Hepatic stellate cell (primary cell): ENCODE results near the gene ADGRE1.

Experiments used
- DNase-seq: peaks from one replicate; pipeline ENCODE4 v3.0.0; 2011; ENCODE audit warnings: low spot score

ADGRE1 gene

GRCh38 chr19:6877766-6878165 is 9.6 kb upstream of the ADGRE1 start:
- no peak for DNase-seq

DNA sequence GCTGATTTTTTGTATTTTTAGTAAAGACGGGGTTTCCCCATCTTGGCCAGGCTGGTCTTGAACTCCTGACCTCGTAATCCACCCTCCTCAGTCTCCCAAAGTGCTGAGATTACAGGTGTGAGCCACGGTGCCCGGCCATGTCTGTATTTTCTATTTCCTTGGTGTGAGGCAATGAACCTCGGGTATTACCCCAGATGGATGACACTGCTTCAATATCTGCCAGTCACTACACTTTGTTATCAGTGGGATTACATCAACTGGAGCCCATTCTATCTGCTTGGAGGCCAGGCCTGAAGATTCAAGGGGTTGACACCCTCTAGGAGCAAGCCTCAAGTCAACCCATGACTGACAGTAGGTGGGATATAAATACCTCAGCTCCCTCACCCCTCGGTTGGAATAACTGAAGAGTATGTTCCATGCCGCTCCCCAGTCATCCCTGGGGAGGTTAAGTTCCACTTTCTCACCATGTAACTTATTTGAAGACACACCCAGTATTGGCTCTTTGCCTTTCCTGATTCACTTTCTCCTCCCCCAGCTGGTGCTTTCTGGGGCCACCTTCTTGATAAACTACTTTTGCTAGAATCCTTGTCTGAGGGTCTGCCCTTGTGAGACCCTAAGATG is 992 bp upstream of the ADGRE1 start:
- no peak for DNase-seq

DNA sequence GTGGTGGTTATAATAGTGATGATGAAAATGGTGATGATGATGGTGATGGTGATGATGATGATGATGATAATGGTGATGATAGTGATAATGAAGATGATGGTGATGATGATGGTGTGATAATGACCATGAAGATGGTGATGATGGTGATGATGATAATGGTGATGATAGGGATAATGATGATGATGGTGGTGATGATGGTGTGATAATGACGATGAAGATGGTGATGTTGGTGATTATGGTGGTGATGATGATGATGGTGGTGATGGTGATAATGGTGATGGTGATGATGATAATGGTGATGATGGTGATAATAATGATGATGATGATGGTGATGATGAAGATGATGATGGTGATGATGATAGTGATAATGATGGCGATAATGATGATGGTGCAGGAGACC is 1.6 kb downstream of the ADGRE1 start:
- no peak for DNase-seq

- no peak for DNase-seq
These were observed 3.1 kb downstream of the ADGRE1 start for GRCh38 chr19:6890401-6890913.

DNA sequence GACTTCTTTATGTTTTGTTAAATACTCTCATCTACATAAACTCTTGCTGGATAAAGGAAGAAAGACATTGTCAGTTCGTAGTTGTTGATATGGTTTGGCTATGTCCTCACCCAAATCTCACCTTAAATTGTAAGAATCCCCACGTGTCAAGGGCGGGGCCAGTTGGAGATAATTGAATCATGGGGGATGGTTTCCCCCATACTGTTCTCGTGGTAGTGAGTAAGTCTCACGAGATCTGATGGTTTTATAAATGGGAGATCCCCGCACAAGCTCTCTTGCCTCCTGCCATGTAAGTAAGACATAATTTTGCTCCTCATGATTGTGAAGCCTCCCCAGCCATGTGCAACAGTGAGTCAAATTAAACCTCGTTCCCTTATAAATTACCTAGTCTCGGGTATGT is 3.6 kb downstream of the ADGRE1 start:
- DNase-seq = no peak

- no peak for DNase-seq
These were observed 4.5 kb downstream of the ADGRE1 start for GRCh38 chr19:6891761-6892385.

- no peak for DNase-seq
These were observed 6.9 kb downstream of the ADGRE1 start for GRCh38 chr19:6894313-6894712.

DNA sequence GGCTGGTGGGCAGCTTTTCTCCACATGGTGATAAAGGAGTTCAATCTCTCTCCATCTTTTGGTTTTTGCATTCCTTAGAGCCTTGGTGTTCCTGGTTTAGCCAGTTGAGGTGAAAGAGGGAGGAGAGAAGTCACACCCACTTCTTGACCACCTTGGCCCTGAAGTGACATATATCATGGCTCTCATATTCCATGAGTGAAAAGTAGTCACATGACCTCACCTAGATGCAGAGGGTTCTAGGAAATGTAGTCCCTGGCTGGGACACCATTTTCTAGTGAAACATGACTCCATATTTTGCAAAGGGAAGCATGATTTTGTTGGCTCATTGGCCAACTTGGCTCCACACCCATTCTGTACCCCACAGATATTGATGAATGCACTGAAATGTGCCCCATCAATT is 16.1 kb downstream of the ADGRE1 start:
- no peak for DNase-seq

- DNase-seq = no peak
These were observed 19.2 kb downstream of the ADGRE1 start for GRCh38 chr19:6906559-6907060.

DNA sequence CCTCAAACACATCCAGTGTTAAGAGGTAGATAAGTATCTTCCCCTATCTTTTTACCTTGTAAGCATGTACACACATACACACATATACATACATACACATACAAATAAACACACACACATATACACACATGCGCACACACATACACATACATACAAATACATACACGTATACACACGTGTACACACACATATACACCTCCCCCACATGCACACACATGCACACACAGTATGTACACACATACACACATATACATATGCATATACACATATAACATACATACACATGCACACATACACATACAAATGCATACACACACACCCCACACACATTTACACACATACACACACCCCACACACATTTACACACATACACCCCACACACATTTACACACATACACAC is 24.1 kb downstream of the ADGRE1 start:
- DNase-seq = no peak

- DNase-seq = no peak
These were observed 26.9 kb downstream of the ADGRE1 start for GRCh38 chr19:6914321-6914720.

DNA sequence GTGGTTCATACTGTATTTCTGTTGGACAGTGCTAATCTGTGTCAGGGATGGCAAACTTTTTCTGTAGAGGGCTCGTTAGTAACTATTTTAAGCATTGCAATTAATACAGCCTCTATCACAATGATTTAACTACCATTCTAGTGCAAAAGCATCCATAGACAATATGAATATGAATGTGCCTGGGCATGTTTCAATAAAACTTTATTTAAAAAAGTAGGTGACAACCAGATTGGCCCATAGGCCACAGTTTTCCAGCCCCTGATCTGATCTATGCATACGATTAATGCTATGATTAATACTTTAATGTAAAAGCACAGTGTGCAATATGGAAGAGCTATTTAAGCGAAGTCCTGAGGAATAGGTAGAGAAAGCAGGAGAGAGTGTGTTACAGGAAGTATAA is 29.6 kb downstream of the ADGRE1 start:
- DNase-seq = no peak

- no peak for DNase-seq
These were observed 38.0 kb downstream of the ADGRE1 start for GRCh38 chr19:6925386-6925785.

- DNase-seq = no peak
These were observed 38.7 kb downstream of the ADGRE1 start for GRCh38 chr19:6925801-6926751.

DNA sequence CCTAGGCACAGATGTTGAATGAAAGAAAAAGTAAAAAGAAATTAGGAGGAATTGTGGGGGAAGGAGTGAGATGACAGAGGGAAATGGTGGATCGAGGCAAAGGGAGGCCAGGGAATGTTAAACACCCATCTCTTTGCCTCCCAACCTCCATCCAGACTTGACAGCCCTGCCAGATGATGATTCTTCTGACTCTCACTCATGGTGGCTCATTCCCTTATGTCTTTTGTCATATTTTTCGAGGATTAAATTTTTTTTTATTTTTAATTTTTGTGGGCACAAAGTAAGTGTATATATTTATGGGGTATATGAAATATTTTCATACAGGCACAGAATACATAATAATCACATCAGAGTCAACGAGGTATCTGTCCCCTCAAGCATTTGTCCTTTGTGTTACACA is 42.8 kb downstream of the ADGRE1 start:
- no peak for DNase-seq

DNA sequence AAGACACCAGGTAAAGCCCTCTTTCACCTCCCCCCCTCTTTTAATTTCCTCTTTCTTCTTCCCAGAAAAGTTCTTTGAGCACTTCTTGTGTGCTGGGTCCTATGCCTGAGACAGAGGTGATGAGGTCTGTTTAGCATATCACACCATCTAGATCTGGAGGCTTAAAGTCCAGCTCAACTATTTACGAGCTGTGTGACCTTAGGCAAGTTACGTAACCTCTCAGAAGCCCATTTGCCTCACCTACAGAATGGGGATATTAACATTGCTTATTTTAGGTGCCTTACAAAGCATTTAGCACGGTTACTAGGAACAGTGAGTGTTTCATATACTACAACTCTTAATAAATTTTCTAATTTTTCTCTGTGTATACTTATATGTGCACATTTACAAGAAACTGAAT is 47.7 kb downstream of the ADGRE1 start:
- DNase-seq = no peak

GRCh38 chr19:6935618-6936017 is 48.2 kb downstream of the ADGRE1 start:
- no peak for DNase-seq

DNA sequence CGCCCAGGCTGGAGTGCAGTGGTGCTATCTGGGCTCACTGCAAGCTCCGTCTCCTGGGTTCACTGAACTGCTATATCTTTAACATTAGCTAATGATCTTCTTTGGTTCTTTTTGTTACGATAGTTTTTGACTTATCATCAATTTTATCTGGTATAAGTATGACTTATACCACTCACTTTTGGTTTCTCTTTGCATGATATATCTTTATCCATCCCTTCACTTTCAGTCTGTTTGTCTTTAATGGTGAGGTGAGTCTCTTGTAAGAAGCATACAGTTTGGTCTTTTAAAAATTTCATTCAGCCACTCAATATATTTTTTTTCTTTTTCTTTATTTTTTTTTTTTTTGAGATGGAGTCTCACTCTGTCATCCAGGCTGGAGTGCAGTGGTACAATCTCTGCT is 58.4 kb downstream of the ADGRE1 start:
- DNase-seq = no peak

DNA sequence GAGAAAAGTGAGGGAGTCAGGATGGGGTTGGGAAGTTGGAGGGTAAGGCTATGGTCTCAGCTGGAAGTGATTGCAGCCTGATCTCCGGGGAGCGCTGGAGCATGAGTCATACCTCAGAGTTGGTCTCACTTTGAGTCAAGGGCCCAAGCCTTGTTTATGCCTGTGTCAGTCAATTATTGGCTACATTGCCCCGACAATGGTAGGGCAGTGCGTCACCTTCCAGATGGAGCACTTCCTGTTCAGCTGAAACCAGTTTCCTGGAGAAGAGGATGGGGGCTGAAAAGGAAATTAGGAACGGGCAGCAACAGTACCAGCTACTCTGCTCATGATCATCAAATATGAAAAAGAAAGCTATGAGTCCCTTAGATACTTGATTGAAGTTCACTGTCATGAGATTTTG is 60.4 kb downstream of the ADGRE1 start:
- no peak for DNase-seq

DNA sequence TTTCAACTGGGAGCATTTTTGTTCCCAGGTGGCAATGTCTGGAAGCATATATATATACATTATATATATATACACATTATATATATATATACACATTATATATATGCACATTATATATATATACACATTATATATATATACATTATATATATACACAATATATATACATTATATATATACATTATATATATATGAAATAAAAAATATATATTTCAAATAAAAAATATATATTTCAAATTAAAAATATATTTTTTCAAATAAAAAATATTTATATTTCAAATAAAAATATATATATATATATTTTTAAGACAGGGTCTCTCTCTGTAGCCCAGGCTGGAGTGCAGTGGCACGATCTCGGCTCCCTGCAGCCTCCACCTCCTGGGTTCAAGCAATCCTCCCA is 61.5 kb downstream of the ADGRE1 start:
- no peak for DNase-seq

DNA sequence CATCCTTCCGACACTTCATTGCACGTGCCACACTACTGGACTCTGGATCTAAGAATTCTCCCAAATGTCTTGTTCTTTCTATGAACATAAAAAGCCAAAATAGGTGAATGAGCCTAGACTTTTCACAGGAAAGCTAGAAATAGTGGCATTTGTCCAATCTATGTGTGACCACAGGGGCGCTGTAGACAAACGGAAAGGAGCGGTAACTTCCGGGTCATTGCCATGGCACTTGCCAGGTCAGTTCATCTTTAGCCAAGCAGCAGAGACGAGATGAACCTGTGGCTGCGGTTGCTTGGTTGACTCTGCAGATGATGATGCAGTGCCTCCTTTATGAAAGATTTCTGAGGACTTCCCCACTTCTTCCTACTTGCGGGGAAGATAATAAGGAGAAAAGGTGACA is 65.6 kb downstream of the ADGRE1 start:
- DNase-seq = no peak

GRCh38 chr19:6955082-6955481 is 67.7 kb downstream of the ADGRE1 start:
- DNase-seq = no peak

DNA sequence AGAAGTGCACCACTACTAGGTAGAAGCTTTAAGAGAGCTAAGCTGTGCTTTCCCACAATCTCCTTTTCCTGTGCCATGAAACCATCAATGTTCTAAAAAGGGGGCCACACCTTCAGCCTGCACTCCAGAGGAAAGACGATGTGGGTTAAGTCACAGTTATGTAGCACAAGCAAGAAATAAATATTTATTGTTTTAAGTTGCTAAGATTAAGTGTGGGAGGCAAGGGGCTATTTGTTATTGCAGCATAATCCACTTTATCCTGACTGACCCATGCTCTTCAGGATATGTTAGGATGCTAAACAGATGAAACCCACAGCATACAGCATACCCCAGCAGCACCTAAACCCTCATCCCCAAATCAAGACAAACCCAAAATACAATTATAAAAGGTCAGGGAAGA is 69.2 kb downstream of the ADGRE1 start:
- DNase-seq = no peak
